COLO668 (cell line): ENCODE data around the gene RASA1.
"Not testable (repeated sequence)": the region's sequence is repeated elsewhere in the genome, so short reads cannot be mapped to it uniquely, and the experiment has no call there.

Experiments used
- DNase-seq: peaks from one replicate; lab custom pipeline; 2025; ENCODE audit not compliant: unreplicated experiment; lab: John Stamatoyannopoulos, UW

The RASA1 gene

DNA sequence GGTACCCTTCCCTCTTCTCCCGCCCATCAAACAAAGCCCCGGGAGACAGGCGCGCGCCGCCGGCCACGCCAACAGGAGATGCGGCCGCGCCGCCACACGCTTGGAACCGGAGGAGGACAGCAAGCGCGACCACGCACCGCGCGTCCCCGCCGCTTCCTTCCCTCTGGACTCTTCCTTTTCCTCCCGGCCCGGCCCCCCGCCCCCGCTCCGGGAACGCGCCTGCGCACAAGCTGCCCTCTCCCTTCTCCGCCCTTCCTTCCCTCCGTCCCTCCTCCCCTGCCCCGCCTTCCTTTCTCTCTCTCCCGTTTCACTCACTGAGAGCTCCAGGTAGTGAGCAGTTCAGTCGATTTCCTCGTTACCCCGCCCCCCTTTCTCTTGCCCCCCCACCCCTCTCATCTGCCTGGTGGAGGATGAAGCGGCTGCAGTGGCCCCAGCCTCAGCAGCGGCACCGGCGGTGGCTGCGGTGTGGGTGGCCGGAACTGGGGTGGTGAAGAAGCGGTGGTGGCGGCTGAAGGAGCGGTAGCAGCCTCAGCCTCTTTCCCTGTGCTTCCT is at the start of gene RASA1:
Gene RASA1 (plus strand): TSS at position 310 of the 552 bp plus-strand sequence. CDS start 569 bp downstream, outside the sequence.
- peak; percentile 86 for DNase-seq

DNA sequence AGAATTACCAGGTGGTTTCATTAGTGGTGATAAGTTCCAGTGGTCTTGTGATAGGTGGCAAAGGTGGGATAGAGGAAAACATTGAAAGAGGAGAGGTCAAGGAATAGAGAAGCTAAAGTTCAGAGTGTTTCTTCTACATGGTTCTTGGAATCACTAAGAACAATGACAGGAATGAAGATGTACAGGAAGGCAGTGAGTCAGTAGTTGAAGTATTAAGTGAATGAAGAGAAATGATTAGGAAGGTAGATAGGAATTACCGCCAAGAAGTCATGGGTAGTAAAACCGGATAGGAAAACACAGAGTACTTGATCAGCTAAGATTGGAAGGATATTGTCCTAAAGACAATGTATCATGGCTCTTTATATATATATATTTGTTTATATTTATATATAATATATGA is 37.9 kb upstream of the RASA1 start:
- DNase-seq: no peak

DNA sequence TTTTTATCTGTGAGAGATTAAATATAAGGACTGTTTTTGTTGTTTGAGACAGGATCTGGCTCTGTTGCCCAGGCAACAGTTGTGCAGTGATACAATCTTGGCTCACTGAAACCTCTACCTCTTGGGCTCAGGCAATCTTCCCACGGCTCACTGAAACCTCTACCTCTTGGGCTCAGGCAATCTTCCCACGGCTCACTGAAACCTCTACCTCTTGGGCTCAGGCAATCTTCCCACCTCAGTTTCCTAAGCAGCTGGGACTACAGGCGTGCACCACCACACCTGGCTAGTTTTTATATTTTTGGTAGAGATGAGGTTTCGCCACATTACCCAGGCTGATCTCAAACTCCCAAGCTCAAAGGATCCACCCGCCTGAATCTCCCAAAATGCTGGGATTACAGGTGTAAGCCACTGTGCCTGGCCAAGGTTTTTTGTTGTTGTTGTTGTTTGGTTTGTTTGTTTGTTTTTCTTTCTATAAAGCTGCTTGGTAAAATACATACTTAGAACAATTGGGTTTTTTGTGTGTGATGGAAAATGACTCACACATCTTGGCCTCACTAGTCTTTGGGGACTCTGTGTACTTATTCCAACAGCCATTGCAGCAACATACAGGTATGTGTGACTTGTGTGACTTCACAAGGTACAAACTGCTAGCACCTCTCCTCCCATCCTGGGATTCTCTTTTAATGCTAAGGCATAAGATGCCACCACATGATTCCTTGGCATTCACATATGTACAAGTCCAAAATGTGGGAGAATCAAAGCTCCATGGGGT is 36.5 kb upstream of the RASA1 start:
- DNase-seq: no peak

DNA sequence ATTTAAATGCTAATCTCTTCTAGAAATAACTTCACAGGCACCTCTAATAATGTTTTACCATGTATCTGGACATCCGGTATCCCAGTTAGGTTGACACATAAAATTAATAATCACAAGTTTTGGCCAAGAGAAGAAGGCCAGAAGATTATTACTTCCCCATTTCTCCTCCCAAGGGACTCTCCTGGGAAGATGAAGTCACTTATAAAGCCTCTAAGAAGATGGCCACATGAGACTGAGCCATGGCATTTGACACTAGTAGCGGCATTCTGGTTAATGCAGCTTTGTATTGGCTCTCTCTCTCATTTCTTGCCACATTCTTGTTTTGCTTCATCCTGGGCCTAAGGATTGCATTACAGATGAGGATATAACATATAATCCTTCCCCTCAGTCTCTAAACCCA is 34.5 kb upstream of the RASA1 start:
- no peak for DNase-seq

DNA sequence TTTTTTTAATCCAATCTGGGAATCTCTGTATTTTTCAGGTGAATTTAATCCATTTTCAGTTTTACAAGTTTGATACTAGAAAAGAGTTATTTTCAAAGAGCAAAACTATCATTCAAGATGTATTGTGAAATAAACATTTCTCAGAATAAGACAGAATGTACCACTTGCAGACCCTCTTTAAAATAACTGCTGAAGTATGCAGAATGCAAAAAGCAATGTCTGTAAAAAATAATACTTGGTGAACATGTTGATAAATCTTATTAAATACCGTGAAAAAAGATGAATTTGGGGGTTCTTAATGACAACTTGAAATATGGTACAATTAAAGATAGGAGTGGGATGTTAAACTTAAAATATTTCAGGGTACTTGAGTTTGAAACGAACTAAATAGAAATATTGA is 26.1 kb upstream of the RASA1 start:
- no peak for DNase-seq

DNA sequence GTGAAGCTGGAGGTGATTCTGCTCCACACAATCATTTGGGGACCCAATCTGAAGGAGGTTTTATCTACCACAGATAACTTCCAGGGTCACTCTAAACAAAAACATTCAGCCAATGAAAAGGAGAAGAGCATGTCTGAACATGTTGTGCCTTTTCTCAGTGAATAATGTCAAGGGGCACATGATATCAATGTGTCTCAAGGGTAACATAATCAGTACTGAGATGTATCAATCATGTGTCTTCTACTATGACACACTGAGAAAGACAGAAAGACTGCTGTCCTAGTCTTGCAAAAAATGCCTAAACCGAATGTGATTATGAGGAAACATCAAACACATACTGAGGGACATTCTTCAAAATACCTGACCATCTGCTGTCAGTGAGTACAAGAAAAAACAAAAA is 25.4 kb upstream of the RASA1 start:
- DNase-seq: no peak

DNA sequence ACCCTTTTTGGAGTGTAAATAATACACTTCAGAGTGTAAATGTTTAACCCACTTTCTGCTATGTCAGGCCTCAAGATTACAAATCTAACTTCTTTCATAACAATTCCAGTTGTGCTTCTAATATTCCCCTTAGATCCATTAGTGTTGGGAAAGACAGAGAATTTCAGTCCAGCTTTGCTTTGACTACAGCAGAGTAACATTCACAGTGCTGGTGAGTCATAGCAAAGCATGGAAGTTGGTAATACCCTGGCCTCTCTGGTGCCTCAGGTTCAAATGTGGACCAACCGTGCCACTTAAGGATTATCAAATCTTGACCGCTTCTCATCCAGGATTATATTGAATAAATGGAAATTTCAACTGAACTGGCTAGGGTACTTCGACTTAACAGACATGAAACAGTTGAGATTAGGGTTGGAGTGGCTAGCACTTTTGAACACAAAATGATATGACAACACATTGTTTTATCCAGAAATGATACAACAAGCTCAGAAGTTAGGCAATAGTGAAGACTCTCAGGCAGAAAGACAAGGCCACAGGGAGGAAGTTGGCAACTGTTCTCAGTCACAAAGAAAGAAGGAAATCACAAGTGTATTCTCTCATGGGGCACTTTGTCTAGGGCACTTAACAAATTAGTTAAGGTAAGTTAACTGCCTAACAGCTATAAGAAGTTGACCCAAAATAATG is 24.4 kb upstream of the RASA1 start:
- no peak for DNase-seq

DNA sequence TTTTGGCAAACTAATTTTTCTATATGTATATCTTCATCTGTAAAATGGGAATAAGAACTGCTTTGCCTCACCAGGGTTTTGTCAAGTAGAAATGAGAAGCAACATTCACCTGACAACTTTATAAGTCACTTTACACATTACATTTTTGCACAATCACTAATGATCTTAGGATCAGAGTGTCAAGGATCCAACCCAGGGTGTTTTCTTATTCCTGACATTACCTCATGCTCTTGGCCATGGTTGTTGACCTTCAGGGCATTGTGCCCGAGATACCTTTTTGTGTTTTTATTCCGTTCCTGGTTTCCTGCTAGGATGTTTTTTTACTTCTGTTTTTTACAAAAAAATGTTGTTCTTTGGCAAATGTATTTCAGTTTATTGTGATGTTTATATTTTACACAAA is 22.2 kb upstream of the RASA1 start:
- no peak for DNase-seq

DNA sequence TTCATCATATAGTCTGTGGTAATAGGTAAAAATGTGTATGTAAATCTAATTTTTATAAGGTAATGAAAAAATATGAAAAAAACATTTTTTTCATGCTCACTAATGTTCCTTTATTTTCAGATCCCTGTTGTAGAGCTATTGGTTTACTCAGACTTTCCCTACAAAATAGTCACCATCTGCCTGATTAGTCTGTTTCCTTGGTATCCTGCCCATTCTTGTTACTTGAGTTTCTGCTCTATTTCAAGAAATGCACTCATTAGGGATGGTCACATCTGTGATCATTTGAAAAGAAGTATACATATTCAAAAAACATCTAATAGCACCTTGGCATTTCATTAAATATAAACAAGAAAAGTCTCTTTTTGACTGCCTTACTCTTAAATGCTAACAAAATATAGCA is 21.6 kb upstream of the RASA1 start:
- no peak for DNase-seq

DNA sequence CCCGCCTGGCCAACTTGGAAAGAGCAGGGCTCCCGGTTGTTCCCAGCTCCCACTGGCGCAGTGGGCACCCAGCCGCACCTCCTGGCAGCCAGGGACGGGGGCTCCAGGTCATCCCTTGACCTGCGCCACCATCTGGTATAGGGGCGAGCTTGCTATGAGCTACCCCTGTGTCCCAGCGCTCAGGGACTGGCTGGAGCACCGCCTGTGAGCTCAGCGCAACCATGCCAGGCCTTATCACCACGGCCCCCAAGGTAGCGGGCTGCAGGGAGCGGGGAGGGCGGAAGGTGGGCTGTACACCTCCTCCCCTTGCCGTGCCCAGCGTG is 15.4 kb upstream of the RASA1 start:
- DNase-seq: no peak

DNA sequence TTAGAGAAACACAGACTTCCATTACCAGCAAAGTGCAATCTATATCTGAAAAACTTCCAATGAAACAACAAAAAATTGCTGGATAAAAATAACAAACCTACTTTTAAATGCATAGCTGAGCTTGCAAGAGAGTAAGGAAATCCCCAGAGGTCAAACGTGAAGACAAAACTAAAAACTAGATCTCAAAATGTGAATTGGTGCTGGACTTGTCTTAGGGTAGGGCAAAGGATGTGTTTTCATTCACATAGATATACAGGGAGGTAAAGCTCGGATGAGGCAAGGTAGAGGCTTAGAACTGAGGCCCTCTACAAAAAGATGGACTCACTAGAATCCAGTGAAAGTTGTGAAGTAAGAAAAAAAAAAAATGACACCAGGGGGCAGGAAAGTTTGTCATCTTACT is 13.6 kb upstream of the RASA1 start:
- no peak for DNase-seq

DNA sequence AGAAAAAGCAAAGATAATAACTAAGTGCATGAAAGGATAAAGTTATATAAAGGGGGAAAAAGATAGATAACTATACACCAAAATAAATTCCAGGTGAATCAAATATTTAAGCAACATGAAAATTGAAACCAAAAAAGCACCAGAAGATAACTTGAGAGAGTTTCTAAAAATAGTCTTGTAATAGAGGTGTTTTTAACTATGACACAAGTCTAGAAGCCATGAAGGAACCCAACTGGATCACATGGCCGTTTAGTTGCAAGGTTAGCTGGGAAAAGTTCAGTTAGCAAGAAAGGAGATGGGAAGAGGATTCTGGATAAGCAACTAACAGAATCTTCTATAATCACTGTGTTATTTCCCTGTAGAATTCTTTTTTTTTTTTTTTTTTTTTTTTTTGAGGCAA is 9.2 kb upstream of the RASA1 start:
- DNase-seq: no peak

DNA sequence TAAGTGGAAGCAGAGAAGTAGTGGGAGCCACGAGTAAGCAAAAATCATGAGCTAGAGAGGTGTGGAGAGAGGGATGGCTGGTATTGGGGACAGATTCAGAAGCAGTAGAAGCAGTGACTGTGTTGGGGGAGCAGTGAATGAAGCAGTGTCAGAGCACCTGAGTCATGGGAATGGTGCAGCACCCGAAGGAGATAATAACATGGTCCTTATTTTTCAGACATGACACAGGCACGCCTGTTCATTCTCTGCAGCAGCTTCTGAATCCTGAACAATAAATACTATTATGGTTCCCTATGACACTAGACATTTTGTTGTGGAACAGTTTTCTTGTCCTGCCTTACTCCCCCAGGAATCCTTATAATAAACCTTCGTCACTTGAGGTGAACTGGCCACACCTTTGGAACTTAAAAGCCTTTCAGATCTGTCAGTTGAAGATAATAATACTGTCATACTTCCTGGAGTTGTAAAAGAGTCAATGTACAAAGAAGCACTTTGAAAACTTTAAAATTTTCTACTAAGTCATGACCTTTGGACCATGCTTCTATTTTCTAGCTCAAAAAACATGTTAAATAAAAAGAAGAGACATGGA is 7.0 kb upstream of the RASA1 start:
- DNase-seq: no peak

DNA sequence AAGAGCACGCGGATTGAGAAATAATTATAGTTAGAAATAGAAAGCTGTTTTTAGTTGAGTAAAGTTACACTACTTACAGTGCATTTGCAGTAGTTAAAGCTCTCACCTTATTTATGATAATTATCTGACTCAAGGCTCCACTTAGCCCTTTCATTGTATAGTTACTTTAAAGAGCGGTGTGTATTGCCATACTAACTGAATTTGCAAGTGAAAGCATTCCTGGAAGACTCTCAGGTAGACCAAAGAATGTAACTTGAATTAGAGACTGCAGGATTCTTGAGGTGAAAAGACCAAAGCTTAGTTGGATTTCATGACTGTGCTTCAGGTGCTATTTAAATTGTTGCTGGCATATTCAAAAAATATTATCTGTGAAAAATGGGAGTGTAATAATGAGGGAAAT is 4.2 kb upstream of the RASA1 start:
- no peak for DNase-seq

DNA sequence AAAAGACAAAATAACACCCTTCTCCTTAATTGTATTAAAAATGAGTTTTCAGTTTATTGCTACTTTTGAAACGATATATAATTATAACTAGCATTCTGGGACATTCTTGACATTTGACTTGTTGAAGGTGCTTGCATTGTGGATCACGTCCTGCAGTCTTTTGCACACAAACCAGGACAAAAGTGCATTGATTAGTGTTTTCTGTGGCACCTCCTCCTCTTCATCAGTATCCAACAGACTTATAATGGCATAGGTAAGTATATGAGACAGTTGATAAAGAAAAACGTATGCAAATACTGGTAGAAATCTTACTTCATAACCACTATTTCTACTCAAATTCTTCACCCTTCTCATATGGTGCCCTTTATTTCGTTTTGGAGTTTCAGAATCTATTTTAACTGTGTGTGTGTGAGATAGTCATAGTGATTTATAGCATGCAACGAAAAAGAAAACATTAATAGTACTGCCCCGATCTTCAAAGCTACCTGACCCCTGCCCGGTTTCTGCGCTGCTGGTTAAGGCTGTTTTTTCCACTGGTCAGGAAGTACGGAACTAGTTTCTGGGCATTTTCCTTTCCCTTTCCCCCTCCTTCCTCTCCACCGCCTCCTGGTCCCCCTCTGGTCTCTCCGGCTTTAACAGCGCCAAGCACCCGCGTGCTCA is 639 bp upstream of the RASA1 start:
- DNase-seq: no peak

DNA sequence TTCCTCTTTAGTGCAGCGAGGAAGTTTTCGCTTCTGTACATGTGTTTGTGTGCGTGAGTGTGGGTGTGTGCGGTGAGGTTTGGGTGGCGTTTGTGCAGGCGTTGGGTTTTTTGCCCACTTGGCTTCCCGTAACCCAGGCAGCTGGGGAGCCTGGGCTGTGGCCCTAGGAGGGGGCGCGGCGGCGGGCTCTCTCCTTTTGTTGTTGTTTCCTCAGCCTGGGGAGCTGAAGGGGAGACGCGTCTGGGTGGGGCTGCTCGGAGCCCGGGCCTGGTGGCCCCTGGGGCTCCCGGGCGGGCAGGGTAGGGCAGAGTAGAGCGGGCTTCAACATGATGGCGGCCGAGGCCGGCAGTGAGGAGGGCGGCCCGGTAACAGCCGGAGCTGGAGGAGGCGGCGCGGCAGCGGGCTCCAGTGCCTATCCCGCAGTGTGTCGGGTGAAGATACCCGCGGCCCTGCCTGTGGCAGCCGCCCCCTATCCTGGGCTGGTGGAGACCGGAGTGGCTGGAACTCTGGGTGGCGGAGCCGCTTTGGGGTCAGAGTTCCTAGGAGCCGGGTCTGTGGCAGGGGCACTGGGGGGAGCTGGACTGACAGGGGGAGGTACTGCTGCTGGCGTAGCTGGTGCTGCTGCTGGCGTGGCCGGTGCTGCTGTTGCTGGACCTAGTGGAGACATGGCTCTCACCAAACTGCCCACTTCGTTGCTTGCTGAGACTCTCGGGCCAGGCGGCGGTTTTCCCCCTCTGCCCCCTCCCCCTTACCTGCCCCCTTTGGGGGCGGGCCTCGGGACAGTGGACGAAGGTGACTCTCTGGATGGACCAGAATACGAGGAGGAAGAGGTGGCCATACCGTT is 665 bp downstream of the RASA1 start:
- peak; percentile 59 for DNase-seq

DNA sequence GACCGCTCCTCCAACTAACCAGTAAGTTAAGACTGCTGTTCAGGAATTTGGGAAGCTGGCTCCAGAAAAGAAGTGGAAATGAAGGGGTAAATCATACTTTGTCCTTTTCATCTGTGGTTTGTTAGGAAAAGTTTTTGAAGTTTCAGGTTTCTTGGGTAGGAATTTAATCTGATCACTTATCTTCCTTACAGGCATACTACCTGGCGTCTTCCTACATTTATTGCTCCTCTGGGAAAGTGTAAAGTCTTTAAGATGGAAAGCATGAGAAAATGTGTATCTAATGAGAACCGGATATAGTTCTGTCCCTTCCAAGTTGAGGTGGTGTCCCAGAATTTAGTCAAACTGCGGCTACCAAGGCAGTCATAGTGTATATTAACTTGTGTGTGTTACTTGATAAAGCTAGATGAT is 1.3 kb downstream of the RASA1 start:
- DNase-seq: no peak

DNA sequence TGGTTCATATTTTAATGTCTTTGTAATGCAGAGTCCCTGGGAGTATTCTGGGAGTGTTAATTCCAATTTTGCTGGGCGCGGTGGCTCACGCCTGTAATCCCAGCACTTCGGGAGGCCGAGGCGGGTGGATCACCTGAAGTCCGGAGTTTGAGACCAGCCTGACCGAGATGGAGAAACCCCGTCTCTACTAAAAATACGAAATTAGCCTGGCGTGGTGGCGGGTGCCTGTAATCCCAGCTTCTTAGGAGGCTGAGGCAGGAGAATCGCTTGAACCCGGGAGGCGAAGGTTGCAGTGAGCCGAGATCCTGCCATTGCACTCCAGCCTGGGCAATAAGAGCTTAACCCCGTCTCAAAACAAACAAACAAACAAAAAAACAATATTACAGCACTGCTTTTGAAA is 3.2 kb downstream of the RASA1 start:
- not testable (repeated sequence) for DNase-seq

DNA sequence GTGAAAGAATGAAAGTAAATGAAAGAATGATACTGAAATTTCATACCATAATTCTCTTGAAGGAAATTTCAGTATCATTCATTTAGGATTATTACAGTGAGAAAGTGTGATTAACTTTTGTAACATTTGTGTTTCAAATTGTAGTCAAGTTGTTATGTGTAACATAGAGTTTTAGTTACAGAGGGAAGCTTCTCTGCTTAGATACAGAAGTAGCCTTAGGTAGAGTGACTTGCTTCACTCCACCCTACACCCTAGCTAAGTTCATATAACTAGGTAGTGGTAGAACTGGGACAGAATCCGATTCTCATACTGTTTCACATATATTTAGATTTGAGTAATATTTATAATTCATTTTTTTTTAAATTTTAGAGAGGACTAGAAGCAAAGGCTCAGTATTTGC is 9.0 kb downstream of the RASA1 start:
- no peak for DNase-seq

DNA sequence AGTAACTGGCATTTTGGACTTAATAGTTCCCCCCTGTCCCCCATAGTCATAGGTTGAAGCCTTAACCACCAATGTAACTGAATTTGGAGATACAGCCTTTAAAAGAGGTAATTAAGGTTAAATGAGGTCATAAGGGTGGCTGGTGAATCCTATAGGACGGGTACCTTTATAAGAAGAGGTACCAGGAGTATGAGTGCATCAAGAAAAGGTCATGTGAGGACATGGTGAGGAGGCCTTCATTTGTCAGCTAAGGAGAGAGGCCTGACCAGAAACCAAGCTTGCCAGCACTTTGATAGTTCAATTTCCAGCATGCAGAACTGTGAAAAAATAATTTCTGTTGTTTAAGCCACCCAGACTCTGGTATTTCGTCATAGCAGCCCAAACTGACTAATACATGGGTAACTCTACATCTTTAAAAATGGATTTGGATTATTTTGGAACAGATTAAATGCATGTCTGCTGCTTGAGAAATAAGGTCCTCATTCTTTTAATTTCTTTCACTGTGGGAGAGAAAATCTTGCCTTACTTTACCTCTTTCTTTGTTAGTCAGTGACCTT is 9.7 kb downstream of the RASA1 start:
- no peak for DNase-seq
